Endodermal cell (in vitro differentiated cells): ENCODE results near the gene MICAL1. TPM values are rescaled to one million over a fixed set of nuclear protein-coding genes. Genes with fewer than 3 reads are reported as not detected.

Experiments used
- DNase-seq: peaks from one replicate; pipeline ENCODE4 v3.0.0-alpha.2; 2017
- H3K27ac ChIP-seq: 2 replicates; pipeline ENCODE4 v1.5.1; 2013; ENCODE audit warnings: mild to moderate bottlenecking, low read depth, low read length, moderate library complexity
- H3K27me3 ChIP-seq: 2 replicates; pipeline ENCODE4 v1.6.1; 2013; ENCODE audit warnings: mild to moderate bottlenecking, low read length, moderate library complexity; ENCODE audit not compliant: insufficient read depth, control insufficient read depth, poor library complexity, severe bottlenecking
- H3K36me3 ChIP-seq: 2 replicates; pipeline ENCODE4 v1.7.0; 2013; ENCODE audit warnings: mild to moderate bottlenecking, low read length, moderate library complexity; ENCODE audit not compliant: control insufficient read depth, insufficient read depth
- H3K4me1 ChIP-seq: one replicate; pipeline ENCODE4 v1.7.0; 2013; ENCODE audit warnings: low read length; ENCODE audit not compliant: control insufficient read depth, insufficient read depth
- H3K4me3 ChIP-seq: 2 replicates; pipeline ENCODE4 v1.5.1; 2013; ENCODE audit warnings: mild to moderate bottlenecking, low read length, moderate library complexity
- H3K9ac ChIP-seq: 2 replicates; pipeline ENCODE4 v1.6.1; 2013; ENCODE audit warnings: mild to moderate bottlenecking, low read length, moderate library complexity; ENCODE audit not compliant: poor library complexity, severe bottlenecking; ENCODE audit errors: extremely low read depth
- H3K9me3 ChIP-seq: 2 replicates; pipeline ENCODE4 v1.6.1; 2013; ENCODE audit warnings: mild to moderate bottlenecking, low read length, moderate library complexity; ENCODE audit not compliant: control insufficient read depth
- H3K27ac Mint-ChIP-seq: 2 replicates; pipeline ENCODE4 v1.8.0; 2020; ENCODE audit warnings: mixed read lengths
- H3K27me3 Mint-ChIP-seq: 2 replicates; pipeline ENCODE4 v1.8.0; 2021; ENCODE audit warnings: mild to moderate bottlenecking, mixed read lengths; ENCODE audit not compliant: insufficient read depth
- H3K36me3 Mint-ChIP-seq: 2 replicates; pipeline ENCODE4 v1.8.0; 2020; ENCODE audit warnings: low read depth, mixed read lengths
- H3K4me1 Mint-ChIP-seq: 2 replicates; pipeline ENCODE4 v1.8.0; 2020; ENCODE audit warnings: mixed read lengths
- H3K4me3 Mint-ChIP-seq: 2 replicates; pipeline ENCODE4 v1.8.0; 2020; ENCODE audit warnings: mild to moderate bottlenecking, moderate library complexity, mixed read lengths
- H3K9me3 Mint-ChIP-seq: 2 replicates; pipeline ENCODE4 v1.8.0; 2020; ENCODE audit warnings: mild to moderate bottlenecking, mixed read lengths
- WGBS, 2 experiments: methylation state at CpG; one replicate each; pipeline versions ENCODE4 v1.1.5 to v1.1.7; 2013; ENCODE audit warnings: missing lambda C conversion rate in 2 of 2, mixed read lengths in 1 of 2; ENCODE audit not compliant: insufficient coverage in 1 of 2, insufficient read length in 1 of 2; 5-methylcytosine and 5-hydroxymethylcytosine counted together
- long read RNA-seq, 4 experiments: library from polyadenylated mRNA in 2 of 4; library from RNA in 1 of 4; library from capped mRNA in 1 of 4; stranded (forward) in 3 of 4; unstranded in 1 of 4; transcript quantifications; one replicate each; pipeline ENCODE4 v2.0.0, GENCODE V29; 2020 to 2021; ENCODE audit warnings: inconsistent platforms in 1 of 4
- polyA plus RNA-seq, 2 experiments: library from polyadenylated mRNA; stranded (reverse); fragments of 50-300 nt; gene quantifications; one replicate each; pipeline ENCODE4 v1.2.3, GENCODE V29; 2013
- total RNA-seq, 2 donors: library from RNA; stranded (reverse); fragmentation: NEBNext Ultra II Directional in 1 of 2; extraction: Animal tissue kit (Norgen Biotek cat#: 25700) in 1 of 2; gene quantifications; 2 replicates in 1 of 2; 3 replicates in 1 of 2; pipeline ENCODE4 v1.2.1, GENCODE V29; 2021
- TF ChIP-seq, protein P1 (sequence below): fragments of 200-600 bp; sonication (generic); conservative IDR thresholded peaks from 2 replicates; pipeline ENCODE4 v1.5.0; 2021; ENCODE audit warnings: antibody characterized with exemption, mild to moderate bottlenecking

MICAL1 gene, protein sequence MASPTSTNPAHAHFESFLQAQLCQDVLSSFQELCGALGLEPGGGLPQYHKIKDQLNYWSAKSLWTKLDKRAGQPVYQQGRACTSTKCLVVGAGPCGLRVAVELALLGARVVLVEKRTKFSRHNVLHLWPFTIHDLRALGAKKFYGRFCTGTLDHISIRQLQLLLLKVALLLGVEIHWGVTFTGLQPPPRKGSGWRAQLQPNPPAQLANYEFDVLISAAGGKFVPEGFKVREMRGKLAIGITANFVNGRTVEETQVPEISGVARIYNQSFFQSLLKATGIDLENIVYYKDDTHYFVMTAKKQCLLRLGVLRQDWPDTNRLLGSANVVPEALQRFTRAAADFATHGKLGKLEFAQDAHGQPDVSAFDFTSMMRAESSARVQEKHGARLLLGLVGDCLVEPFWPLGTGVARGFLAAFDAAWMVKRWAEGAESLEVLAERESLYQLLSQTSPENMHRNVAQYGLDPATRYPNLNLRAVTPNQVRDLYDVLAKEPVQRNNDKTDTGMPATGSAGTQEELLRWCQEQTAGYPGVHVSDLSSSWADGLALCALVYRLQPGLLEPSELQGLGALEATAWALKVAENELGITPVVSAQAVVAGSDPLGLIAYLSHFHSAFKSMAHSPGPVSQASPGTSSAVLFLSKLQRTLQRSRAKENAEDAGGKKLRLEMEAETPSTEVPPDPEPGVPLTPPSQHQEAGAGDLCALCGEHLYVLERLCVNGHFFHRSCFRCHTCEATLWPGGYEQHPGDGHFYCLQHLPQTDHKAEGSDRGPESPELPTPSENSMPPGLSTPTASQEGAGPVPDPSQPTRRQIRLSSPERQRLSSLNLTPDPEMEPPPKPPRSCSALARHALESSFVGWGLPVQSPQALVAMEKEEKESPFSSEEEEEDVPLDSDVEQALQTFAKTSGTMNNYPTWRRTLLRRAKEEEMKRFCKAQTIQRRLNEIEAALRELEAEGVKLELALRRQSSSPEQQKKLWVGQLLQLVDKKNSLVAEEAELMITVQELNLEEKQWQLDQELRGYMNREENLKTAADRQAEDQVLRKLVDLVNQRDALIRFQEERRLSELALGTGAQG
- total RNA-seq = 10 to 100 TPM; 10.4 to 22.8 TPM
- polyA plus RNA-seq (2013, experiment 1 of 2) = 83.8 TPM
- 66.8 TPM for polyA plus RNA-seq (2013, experiment 2 of 2)
- long read RNA-seq, experiment 1, partial matches to known transcripts = 1 of 3 reads
- long read RNA-seq, experiment 1, other reads (novel, unspliced or antisense) = 2 of 3 reads
- long read RNA-seq, experiment 2, partial matches to known transcripts = 1 of 19 reads
- long read RNA-seq, experiment 2, other reads (novel, unspliced or antisense) = 15 of 19 reads
- long read RNA-seq, experiment 3, transcript MICAL1-202 (25 exons, 3,645 nt) = major isoform, 48 of 149 reads
- long read RNA-seq, experiment 3, transcript MICAL1-201 (24 exons, 3,142 nt) = minor isoform, 11 of 149 reads
- long read RNA-seq, experiment 3, partial matches to known transcripts = 21 of 149 reads
- long read RNA-seq, experiment 3, other reads (novel, unspliced or antisense) = 69 of 149 reads
- long read RNA-seq, experiment 4, partial matches to known transcripts = 1 of 1 reads
- long read RNA-seq, experiment 4, other reads (novel, unspliced or antisense) = 0 of 1 reads

DNA sequence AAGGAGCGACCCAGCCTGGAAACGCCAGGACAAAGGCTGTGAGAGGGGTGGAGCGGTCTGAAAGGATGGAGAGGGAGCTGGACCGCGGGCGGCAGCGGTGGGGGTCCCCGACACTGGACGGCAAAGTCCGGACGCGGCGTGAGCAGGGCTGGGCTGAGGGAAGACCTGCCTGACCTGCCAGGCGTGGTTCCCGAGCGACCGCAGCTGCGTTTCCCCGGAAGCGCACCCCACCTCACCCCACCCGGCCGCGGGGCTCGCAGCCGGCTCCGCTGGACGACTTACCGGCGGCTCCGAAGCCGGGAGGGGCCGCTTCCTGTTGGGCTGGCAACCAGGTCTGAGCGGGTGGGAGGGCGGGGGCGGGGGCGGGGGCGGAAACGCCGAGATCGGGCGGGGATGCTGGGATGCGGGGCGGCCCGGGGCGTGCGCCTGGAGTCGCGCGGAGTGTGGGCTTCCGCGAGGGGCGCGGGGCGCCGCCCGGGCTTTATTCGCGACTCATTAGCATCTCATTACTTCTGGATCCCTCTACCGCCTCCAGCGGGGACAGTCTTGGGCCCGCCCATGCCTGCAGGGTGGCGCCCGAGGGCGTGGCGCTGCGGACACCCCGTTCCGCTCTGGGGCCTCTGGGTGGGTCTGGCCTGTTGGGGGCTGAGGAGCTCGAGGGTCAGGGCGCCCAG, at the start of gene MICAL1:
Gene MICAL1, minus strand, starts transcription at position 336 of the 674 bp plus-strand sequence. CDS start 1,576 bp downstream, outside the sequence.
- Histone ChIP-seq H3K9ac (peak within 1 kb of the TSS; percentile 20), H3K27ac (peak within 1 kb of the TSS; percentile 78), H3K9me3 (no peaks in the 10 kb centered on the region), H3K36me3 (no peaks in the 10 kb centered on the region), H3K4me1 (peaks cover 9% of the 10 kb centered on the region), H3K27me3 (peaks cover 32% of the 10 kb centered on the region), H3K4me3 (peak within 1 kb of the TSS; percentile 80)
- H3K4me3 Mint-ChIP-seq = peak within 1 kb of the TSS; percentile 79
- 0% methylated on average over 8 to 70 of the region's 70 CpGs for WGBS, 2 experiments
- H3K27ac Mint-ChIP-seq = no peak within 1 kb of the TSS
- TF ChIP-seq, protein P1, sequence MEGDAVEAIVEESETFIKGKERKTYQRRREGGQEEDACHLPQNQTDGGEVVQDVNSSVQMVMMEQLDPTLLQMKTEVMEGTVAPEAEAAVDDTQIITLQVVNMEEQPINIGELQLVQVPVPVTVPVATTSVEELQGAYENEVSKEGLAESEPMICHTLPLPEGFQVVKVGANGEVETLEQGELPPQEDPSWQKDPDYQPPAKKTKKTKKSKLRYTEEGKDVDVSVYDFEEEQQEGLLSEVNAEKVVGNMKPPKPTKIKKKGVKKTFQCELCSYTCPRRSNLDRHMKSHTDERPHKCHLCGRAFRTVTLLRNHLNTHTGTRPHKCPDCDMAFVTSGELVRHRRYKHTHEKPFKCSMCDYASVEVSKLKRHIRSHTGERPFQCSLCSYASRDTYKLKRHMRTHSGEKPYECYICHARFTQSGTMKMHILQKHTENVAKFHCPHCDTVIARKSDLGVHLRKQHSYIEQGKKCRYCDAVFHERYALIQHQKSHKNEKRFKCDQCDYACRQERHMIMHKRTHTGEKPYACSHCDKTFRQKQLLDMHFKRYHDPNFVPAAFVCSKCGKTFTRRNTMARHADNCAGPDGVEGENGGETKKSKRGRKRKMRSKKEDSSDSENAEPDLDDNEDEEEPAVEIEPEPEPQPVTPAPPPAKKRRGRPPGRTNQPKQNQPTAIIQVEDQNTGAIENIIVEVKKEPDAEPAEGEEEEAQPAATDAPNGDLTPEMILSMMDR = peak; percentile 54
- peaks cover 33% of the 10 kb centered on the region for H3K4me1 Mint-ChIP-seq
- no peaks in the 10 kb centered on the region for H3K9me3 Mint-ChIP-seq
- H3K36me3 Mint-ChIP-seq = peaks cover 1% of the 10 kb centered on the region
- peaks cover 40% of the 10 kb centered on the region for H3K27me3 Mint-ChIP-seq
- peak; percentile 89 for DNase-seq

DNA sequence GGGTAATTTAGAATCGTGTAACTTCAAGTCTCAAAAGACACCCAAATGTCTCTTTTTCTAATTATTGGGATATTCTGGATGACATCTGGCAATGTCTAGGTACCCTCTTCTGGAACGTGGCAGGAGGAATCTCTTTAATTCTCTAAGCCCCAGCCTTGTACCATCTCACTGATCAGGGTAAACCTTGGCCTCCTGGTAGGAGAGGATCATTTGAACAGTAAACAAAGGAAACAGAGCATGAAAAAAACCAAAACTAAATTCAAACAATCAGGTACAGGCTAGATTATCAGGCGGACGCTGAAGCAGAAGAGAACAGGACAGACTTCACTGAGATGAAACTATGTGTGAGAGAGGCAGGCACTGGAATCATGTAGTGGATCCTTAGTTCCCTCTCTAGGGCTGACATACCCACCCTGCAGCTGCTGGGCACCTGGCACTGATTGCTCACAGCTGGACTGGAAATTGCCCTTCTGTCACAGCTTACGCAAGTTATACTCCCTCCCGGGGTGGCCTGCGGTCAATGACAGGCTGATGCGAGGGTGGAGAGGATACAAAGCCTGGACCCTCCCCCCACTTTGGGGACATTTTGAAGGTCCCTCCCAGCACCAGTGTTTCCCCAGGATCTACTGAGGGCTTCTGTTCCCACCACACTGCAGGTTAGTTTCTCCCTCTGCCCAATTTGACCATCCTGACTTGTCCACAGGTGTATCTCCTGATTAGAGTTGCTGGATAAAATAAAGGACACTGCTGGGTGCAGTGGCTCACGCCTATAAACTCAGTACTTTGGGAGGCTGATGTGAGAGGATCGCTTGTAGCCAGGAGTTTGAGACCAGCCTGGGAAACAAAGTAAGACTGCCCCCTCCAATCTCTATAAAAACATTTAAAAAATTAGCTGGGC, 48.0 kb upstream of the MICAL1 start:
- DNase-seq = no peak
- Mint-ChIP-seq H3K27me3 (no peaks in the 10 kb centered on the region), H3K4me3 (no peak overlapping the region), H3K27ac (no peak overlapping the region), H3K9me3 (peaks cover 2% of the 10 kb centered on the region), H3K4me1 (peaks cover 8% of the 10 kb centered on the region), H3K36me3 (no peaks in the 10 kb centered on the region)
- TF ChIP-seq, protein P1 = no peak
- H3K4me3 ChIP-seq = no peak overlapping the region
- 81 to 90% methylated on average over 3 to 10 of the region's 10 CpGs for WGBS, 2 experiments
- no peak overlapping the region for H3K9ac ChIP-seq
- H3K27ac ChIP-seq = no peak overlapping the region
- H3K27me3 ChIP-seq = no peaks in the 10 kb centered on the region
- no peaks in the 10 kb centered on the region for H3K36me3 ChIP-seq
- H3K9me3 ChIP-seq = no peaks in the 10 kb centered on the region
- no peaks in the 10 kb centered on the region for H3K4me1 ChIP-seq
